Activated CD8-positive, alpha-beta T cell treated with anti-CD3 and anti-CD28 coated beads for 36 hours (primary cell): ENCODE results near the gene LRRC59. TPM values are rescaled to one million over a fixed set of nuclear protein-coding genes. Genes with fewer than 3 reads are reported as not detected.
"Not testable (repeated sequence)": the region's sequence is repeated elsewhere in the genome, so short reads cannot be mapped to it uniquely, and the experiment has no call there.

Source experiments
- ATAC-seq: fragments of 200-7000 bp; cut with Tn5 transposase; one replicate; pipeline ENCODE4 v1.10.0; 2021; ENCODE audit warnings: mild to moderate bottlenecking, moderate library complexity
- CTCF ChIA-PET: fragments of 350-600 bp; sonication (Branson Sonifier 250); formaldehyde crosslinking; loops from one replicate; lab custom pipeline; 2021; ENCODE audit warnings: antibody characterized with exemption; lab: Charles Lee
- POLR2A ChIA-PET: fragments of 350-600 bp; sonication (Branson Sonifier 250); formaldehyde crosslinking; loops from one replicate; lab custom pipeline; 2021; ENCODE audit warnings: antibody characterized with exemption; lab: Charles Lee
- DNase-seq: peaks from one replicate; pipeline ENCODE4 v3.0.0-alpha.2; 2020
- H3K27ac Mint-ChIP-seq: one replicate; pipeline ENCODE4 v1.8.0; 2021; ENCODE audit warnings: mild to moderate bottlenecking, mixed read lengths
- H3K27me3 Mint-ChIP-seq: one replicate; pipeline ENCODE4 v1.8.0; 2021; ENCODE audit warnings: mixed read lengths
- H3K36me3 Mint-ChIP-seq: one replicate; pipeline ENCODE4 v1.8.0; 2021; ENCODE audit warnings: low read depth, mixed read lengths
- H3K4me1 Mint-ChIP-seq: one replicate; pipeline ENCODE4 v1.8.0; 2021; ENCODE audit warnings: low read depth, mixed read lengths
- H3K4me3 Mint-ChIP-seq: one replicate; pipeline ENCODE4 v1.8.0; 2021; ENCODE audit warnings: mild to moderate bottlenecking, moderate library complexity, mixed read lengths
- H3K9me3 Mint-ChIP-seq: one replicate; pipeline ENCODE4 v1.8.0; 2021; ENCODE audit warnings: mixed read lengths
- CTCF ChIP-seq: fragments of 200-600 bp; IDR thresholded peaks from one replicate; pipeline ENCODE4 v1.8.0; 2022; ENCODE audit warnings: antibody characterized with exemption, mild to moderate bottlenecking
- intact Hi-C: fragments of 100-400 bp; cut with micrococcal nuclease; formaldehyde crosslinking; loops from one replicate; pipeline ENCODE4 v1.10.0; 2022
- total RNA-seq, 2 experiments: library from RNA; stranded (reverse); gene quantifications; one replicate each; pipeline ENCODE4 v1.2.3, GENCODE V29; 2021

The LRRC59 gene
- total RNA-seq, 2 experiments from 2014 or later: 70.6 to 71.0 TPM

- intact Hi-C loops: no loop called here
- H3K27me3 Mint-ChIP-seq: no peaks in the 10 kb centered on the region
- ATAC-seq: no peak
- peaks cover 10% of the 10 kb centered on the region for H3K9me3 Mint-ChIP-seq
- ChIA-PET POLR2A (no interaction called here), CTCF (interaction anchor here (0.7 to 1.9 kb wide), 3 partner anchors 23 to 245 kb away, joined by 4 to 5 read pairs (median 4); partner anchors contain the start of genes LRRC59 and PDK2)
- H3K4me3 Mint-ChIP-seq: no peak overlapping the region
- TF ChIP-seq CTCF: no peak
- no peak overlapping the region for H3K27ac Mint-ChIP-seq
- no peaks in the 10 kb centered on the region for H3K4me1 Mint-ChIP-seq
- DNase-seq: no peak
- peaks cover 3% of the 10 kb centered on the region for H3K36me3 Mint-ChIP-seq
Measured at GRCh38 chr17:50339381-50339780, 57.9 kb downstream of the LRRC59 start.

- no peak overlapping the region for H3K4me3 Mint-ChIP-seq
- TF ChIP-seq CTCF: no peak
- ChIA-PET POLR2A (no interaction called here), CTCF (interaction anchor here (1.9 kb wide), 1 partner anchor 59 kb away, joined by 5 read pairs; the partner anchor contains the start of gene LRRC59)
- H3K27ac Mint-ChIP-seq: no peak overlapping the region
- DNase-seq (no peak), ATAC-seq (no peak)
- H3K9me3 Mint-ChIP-seq: peaks cover 10% of the 10 kb centered on the region
- H3K4me1 Mint-ChIP-seq: peaks cover 5% of the 10 kb centered on the region
- no peaks in the 10 kb centered on the region for H3K27me3 Mint-ChIP-seq
- peaks cover 3% of the 10 kb centered on the region for H3K36me3 Mint-ChIP-seq
- intact Hi-C loops: no loop called here
Measured at GRCh38 chr17:50338645-50339044, 58.7 kb downstream of the LRRC59 start.

GRCh38 chr17:50337956-50338355 lies 59.4 kb downstream of the LRRC59 start:
- peak; percentile 77 for ATAC-seq
- Mint-ChIP-seq H3K4me1 (peaks cover 7% of the 10 kb centered on the region), H3K27me3 (no peaks in the 10 kb centered on the region), H3K27ac (no peak overlapping the region), H3K9me3 (peaks cover 10% of the 10 kb centered on the region), H3K36me3 (peaks cover 3% of the 10 kb centered on the region), H3K4me3 (no peak overlapping the region)
- peak; percentile 22 for DNase-seq
- no peak for TF ChIP-seq CTCF
- ChIA-PET POLR2A (no interaction called here), CTCF (interaction anchor here (1.9 kb wide), 1 partner anchor 59 kb away, joined by 5 read pairs; the partner anchor contains the start of gene LRRC59)
- intact Hi-C loops: no loop called here

GRCh38 chr17:50333291-50334057 lies 63.8 kb downstream of the LRRC59 start:
- peak; percentile 35 for DNase-seq
- H3K4me1 Mint-ChIP-seq, H3K27ac Mint-ChIP-seq, intact Hi-C loops, H3K9me3 Mint-ChIP-seq, ATAC-seq, H3K27me3 Mint-ChIP-seq, H3K36me3 Mint-ChIP-seq: not testable (repeated sequence)
- ChIA-PET POLR2A (interaction anchor here (1.1 kb wide), 1 partner anchor 13 kb away, joined by 3 read pairs; the partner anchor contains the start of gene XYLT2), CTCF (interaction anchor here (0.7 to 2.7 kb wide), 5 partner anchors 29 to 134 kb away, joined by 3 to 11 read pairs (median 4); partner anchors contain the start of gene COL1A1)
- peak overlapping the region; percentile 26 for H3K4me3 Mint-ChIP-seq

GRCh38 chr17:50332196-50332595 lies 65.1 kb downstream of the LRRC59 start:
- Mint-ChIP-seq H3K4me1 (peaks cover 9% of the 10 kb centered on the region), H3K27ac (no peak overlapping the region), H3K4me3 (no peak overlapping the region), H3K36me3 (no peaks in the 10 kb centered on the region), H3K9me3 (no peaks in the 10 kb centered on the region), H3K27me3 (peaks cover 2% of the 10 kb centered on the region)
- no peak for ATAC-seq
- no peak for TF ChIP-seq CTCF
- ChIA-PET POLR2A (interaction anchor here (1.1 kb wide), 1 partner anchor 14 kb away, joined by 3 read pairs; the partner anchor contains the start of gene XYLT2), CTCF (interaction anchor here (1.3 to 1.5 kb wide), 2 partner anchors 131 to 132 kb away, joined by 3 to 4 read pairs; partner anchors contain the start of gene COL1A1)
- DNase-seq: no peak
- intact Hi-C loops: no loop called here

Other genes with a start within 250 kb of the LRRC59 start
- 10 to 100 TPM; 52.4 to 56.4 TPM for gene PPP1R9B, start 246.8 kb downstream of the LRRC59 start, total RNA-seq
- gene SGCA, start 231.5 kb downstream of the LRRC59 start, total RNA-seq: under 1 TPM in 1 of 2 experiments, not detected in 1; 0.34 TPM
- 1 to 10 TPM in 1 of 2 experiments, under 1 TPM in 1; 0.92 to 1.0 TPM for gene COL1A1, start 195.9 kb downstream of the LRRC59 start, total RNA-seq
- gene TMEM92, start 123.1 kb downstream of the LRRC59 start, total RNA-seq: not detected
- 10 to 100 TPM; 24.4 to 25.3 TPM for gene XYLT2, start 51.4 kb downstream of the LRRC59 start, total RNA-seq
- gene MRPL27, start 24.3 kb downstream of the LRRC59 start, total RNA-seq: 10 to 100 TPM; 54.6 to 55.8 TPM
- 10 to 100 TPM; 48.0 to 48.6 TPM for gene EME1, start 24.3 kb downstream of the LRRC59 start, total RNA-seq
- 10 to 100 TPM; 14.5 to 17.5 TPM for gene ACSF2, start 28.7 kb upstream of the LRRC59 start, total RNA-seq
- gene CHAD, start 71.4 kb upstream of the LRRC59 start, total RNA-seq: not detected
- gene RSAD1, start 81.3 kb upstream of the LRRC59 start, total RNA-seq: 10 to 100 TPM; 39.2 to 40.7 TPM
- 1 to 10 TPM; 6.7 to 6.9 TPM for gene MYCBPAP, start 110.9 kb upstream of the LRRC59 start, total RNA-seq
- not detected for gene EPN3, start 135.2 kb upstream of the LRRC59 start, total RNA-seq
- 10 to 100 TPM; 29.0 to 36.2 TPM for gene SPATA20, start 149.7 kb upstream of the LRRC59 start, total RNA-seq
- under 1 TPM in 1 of 2 experiments, not detected in 1; 0.13 TPM for gene CACNA1G, start 163.2 kb upstream of the LRRC59 start, total RNA-seq
- not detected for gene ABCC3, start 237.4 kb upstream of the LRRC59 start, total RNA-seq